Effector memory CD8-positive, alpha-beta T cell (primary cell): ENCODE data around the gene BRWD1.
A peak's percentile ranks its signal among the peaks of the same experiment; 100 is the strongest.

Experiments
- ATAC-seq: fragments of 150-1000 bp; cut with Tn5 transposase; replicated peaks from 2 replicates; pipeline ENCODE4 v1.10.0; 2021; ENCODE audit warnings: mild to moderate bottlenecking, moderate library complexity
- DNase-seq, 3 experiments: peaks; one replicate each; pipeline ENCODE4 v3.0.0; 2021
- H3K27ac Mint-ChIP-seq, 2 donors: one replicate each; pipeline ENCODE4 v1.8.0; 2022; ENCODE audit warnings: mild to moderate bottlenecking in 2 of 2, mixed read lengths in 2 of 2, moderate library complexity in 2 of 2
- H3K27me3 Mint-ChIP-seq, 2 donors: one replicate each; pipeline ENCODE4 v1.8.0; 2022; ENCODE audit warnings: mixed read lengths in 2 of 2
- H3K36me3 Mint-ChIP-seq: one replicate; pipeline ENCODE4 v1.8.0; 2022; ENCODE audit warnings: mild to moderate bottlenecking, moderate library complexity, mixed read lengths; ENCODE audit not compliant: insufficient read depth
- H3K4me1 Mint-ChIP-seq, 2 donors: one replicate each; pipeline ENCODE4 v1.8.0; 2022; ENCODE audit warnings: low read depth in 2 of 2, mixed read lengths in 2 of 2
- H3K4me3 Mint-ChIP-seq, 2 donors: one replicate each; pipeline ENCODE4 v1.8.0; 2022; ENCODE audit warnings: mild to moderate bottlenecking in 2 of 2, mixed read lengths in 2 of 2, moderate library complexity in 2 of 2
- H3K9me3 Mint-ChIP-seq, 2 donors: one replicate each; pipeline ENCODE4 v1.8.0; 2022; ENCODE audit warnings: mixed read lengths in 2 of 2
- total RNA-seq, 9 experiments: gene quantifications; one replicate each; lab custom pipeline; 2026; lab: John Stamatoyannopoulos, UW

The BRWD1 gene
- 112 to 506 (median 212) reads per million in 9 experiments for total RNA-seq

DNA sequence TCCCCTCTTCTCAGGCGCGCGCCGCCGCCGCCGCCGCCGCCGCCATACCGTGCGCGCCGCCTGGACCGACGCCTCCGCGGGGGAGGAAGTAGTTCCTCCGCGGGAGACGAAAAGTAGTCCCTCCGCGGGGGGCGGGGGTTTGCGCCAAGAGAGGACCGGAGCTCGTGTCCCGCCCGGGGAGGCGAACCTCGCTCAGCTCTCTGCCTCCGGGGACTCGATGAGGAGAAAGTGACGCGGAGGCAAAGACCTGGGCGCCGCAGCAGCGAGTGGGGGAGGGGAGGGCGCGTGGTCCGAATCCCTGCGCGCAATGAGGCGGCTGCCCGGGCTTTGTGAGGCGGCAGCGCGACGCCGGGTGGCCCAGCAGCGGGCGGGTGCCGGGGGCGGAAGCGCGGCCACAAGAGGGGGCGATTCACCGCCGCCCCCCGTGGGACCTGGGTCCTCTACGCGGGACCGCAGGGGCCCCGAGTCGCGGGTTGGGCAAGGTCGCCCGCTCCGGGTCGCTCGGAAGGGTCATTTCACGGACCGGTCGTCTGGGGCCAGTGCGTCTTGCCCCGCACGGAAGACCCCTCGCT lies at the start of gene BRWD1:
BRWD1 (minus strand) TSS at position 62 of the 572 bp plus-strand sequence. CDS start 141 bp downstream, outside the sequence.
- DNase-seq (peak; percentile 74 to 78 (median 78)), ATAC-seq (peak; percentile 51)
- peak within 1 kb of the TSS; percentile 82 to 83 for H3K4me3 Mint-ChIP-seq
- peaks cover 50% of the 10 kb centered on the region for H3K36me3 Mint-ChIP-seq
- H3K27ac Mint-ChIP-seq, result peak within 1 kb of the TSS; percentile 83 to 92
- H3K27me3 Mint-ChIP-seq, result no peaks in the 10 kb centered on the region
- peaks cover 30 to 43% of the 10 kb centered on the region in 2 donors for H3K4me1 Mint-ChIP-seq
- H3K9me3 Mint-ChIP-seq, result no peaks in the 10 kb centered on the region

DNA sequence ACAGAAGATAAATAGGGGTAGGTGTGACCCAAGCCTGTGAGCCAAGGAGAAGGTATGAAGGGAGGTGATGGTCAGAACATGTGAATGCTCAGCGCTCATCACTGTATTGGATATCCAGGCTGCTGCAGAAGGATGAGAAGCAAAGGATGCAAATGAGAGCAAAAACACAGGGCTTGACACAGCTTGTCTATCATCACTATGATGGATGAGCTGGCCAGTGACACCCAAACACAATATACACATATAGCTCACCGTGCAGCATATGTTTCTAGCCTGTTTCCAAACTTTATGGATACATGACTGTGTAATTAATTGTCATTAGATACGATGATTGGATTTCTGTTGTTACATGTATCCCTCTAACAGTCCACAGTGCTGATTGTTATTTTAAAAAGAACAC lies 49.3 kb upstream of the BRWD1 start:
- ATAC-seq (no peak), DNase-seq (no peak)
- Mint-ChIP-seq H3K4me1 (no peaks in the 10 kb centered on the region), H3K4me3 (no peak overlapping the region), H3K9me3 (no peaks in the 10 kb centered on the region), H3K27ac (no peak overlapping the region), H3K36me3 (no peaks in the 10 kb centered on the region), H3K27me3 (peaks cover 15 to 41% of the 10 kb centered on the region in 2 donors)

DNA sequence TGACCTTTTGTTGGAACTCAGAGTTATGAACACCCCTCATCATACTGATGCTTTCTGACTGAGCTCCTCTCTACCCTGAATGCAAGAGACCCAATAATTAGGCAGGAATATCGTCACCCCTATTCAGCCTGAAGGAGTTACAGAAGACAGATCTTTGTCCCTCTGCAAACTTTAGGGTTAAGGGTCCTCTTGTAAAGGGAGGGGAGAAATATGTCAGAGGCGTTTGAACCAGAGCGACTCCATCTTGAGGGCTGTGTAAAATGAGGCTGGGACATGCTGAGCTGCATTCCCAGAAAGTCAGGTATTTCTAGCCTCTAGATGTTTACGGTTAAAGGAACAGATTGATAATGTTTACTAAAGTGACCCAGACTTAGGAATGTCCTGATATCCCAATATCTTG lies 46.0 kb upstream of the BRWD1 start:
- ATAC-seq, result no peak
- DNase-seq, result no peak
- Mint-ChIP-seq H3K36me3 (no peaks in the 10 kb centered on the region), H3K27me3 (peaks cover 30 to 55% of the 10 kb centered on the region in 2 donors), H3K4me3 (no peak overlapping the region), H3K27ac (no peak overlapping the region), H3K4me1 (no peaks in the 10 kb centered on the region), H3K9me3 (no peaks in the 10 kb centered on the region)

DNA sequence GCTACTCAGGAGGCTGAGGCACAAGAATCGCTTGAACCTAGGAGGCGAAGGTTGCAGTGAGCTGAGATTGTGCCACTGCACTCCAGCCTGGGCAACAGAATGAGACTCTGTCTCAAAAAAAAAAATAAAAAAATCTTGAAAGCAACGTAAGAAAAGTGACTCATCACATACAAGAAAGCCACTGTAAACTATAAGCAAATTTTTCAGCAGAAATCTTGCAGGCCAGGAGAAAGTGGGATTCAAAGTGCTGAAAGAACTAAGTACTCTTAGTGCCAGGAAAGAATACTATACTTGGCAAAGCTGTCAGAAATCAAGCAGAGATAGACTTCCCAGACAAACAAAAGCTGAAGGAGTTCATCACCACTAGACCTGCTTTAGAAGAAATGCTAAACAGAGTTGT lies 39.9 kb upstream of the BRWD1 start:
- H3K9me3 Mint-ChIP-seq, result no peaks in the 10 kb centered on the region
- H3K4me3 Mint-ChIP-seq, result no peak overlapping the region
- H3K36me3 Mint-ChIP-seq, result peaks cover 14% of the 10 kb centered on the region
- H3K27ac Mint-ChIP-seq, result no peak overlapping the region
- H3K27me3 Mint-ChIP-seq, result peaks cover 22 to 24% of the 10 kb centered on the region in 2 donors
- DNase-seq (no peak), ATAC-seq (no peak)
- H3K4me1 Mint-ChIP-seq, result peaks cover 5 to 8% of the 10 kb centered on the region in 2 donors

DNA sequence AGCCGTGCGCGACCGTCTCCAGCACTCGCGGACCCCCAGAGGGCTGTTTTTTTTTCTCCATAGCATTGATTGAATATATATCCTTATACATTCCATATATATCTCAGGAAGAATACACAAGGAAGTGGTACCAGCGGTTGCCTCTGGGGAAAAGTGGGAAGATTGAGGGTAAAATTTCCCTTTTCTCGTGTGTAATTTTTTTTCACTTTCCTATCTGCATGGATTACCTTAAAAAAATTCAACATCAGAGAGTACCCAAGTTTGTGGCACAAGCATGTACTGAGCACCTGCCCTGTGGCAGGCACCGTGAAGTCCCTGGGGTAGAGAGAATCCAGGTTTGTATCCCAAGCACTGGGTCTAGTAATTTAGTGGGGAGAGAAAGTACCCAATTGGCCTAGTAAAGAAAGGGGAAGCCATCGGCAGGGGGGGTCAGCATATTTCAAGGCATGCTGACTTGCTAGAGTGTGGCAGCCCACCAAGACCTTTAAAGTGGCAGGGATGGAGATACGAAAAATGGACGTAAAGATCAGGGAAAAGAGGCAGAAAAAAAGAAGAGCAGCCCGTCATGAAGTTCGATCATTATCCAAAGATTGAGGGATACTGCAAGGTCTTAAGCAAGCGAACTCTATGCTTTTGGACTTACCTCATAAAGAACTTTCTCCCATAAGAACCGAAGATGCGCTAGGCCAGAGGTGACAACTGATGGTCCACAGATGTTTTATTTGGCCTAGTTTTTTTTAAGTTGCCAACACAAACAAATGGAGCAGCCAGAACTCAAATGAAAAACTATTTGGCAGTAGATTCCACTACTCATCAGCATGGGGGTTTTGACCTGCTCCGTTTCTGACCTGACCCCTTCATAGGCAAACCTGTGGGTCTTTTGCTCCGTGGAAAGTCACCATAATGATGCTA lies 36.9 kb upstream of the BRWD1 start:
- DNase-seq (no peak), ATAC-seq (no peak)
- H3K4me1 Mint-ChIP-seq, result peaks cover 24 to 25% of the 10 kb centered on the region in 2 donors
- H3K27ac Mint-ChIP-seq, result peak overlapping the region; percentile 93 to 97
- no peaks in the 10 kb centered on the region for H3K9me3 Mint-ChIP-seq
- peaks cover 10 to 13% of the 10 kb centered on the region in 2 donors for H3K27me3 Mint-ChIP-seq
- H3K4me3 Mint-ChIP-seq, result peak overlapping the region; percentile 89 to 91
- peaks cover 39% of the 10 kb centered on the region for H3K36me3 Mint-ChIP-seq

DNA sequence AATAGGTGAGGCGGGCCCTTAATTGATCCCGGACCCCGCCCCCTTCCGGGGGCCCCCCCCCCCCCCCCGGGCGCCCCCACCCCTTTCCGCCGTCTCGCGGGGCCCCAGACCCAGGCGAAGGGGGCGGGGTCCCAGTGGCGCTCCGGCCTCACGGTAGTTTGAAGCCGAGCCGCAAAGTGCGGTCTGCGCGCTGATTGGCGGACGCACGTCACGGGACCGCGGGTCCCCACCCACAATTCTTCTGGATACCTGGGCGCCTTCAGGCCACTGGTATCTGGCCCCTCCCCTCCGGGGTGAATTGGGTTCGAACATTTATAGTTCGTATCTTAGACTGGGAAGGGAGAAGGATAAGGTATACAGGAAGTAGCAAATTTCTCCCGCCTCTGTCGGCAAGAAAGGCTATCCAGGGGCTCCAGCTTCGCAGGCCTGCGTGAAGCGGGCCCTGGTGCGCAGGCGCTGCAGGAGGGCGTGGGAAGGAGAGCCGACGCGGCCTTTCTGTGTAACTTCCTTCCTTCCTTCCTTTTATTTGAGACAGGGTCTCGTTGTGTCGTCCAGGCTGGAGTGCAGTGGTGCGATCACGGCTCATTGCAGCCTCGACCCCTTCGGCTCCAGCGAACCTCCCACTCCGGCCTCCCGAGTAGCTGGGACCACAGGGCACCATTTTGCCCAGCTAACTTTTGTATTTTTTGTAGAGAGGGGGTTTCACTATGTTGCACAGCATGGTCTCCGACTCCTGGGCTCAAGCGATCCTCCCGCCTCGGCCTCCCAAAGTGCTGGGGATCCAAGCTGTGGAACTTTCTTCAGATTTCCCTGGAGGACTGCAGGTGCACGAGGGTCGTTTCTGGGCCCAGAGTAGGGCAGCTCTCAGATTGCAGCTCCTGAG lies 36.0 kb upstream of the BRWD1 start:
- peaks cover under 1 to 6% of the 10 kb centered on the region in 2 donors for H3K27me3 Mint-ChIP-seq
- DNase-seq, result peak; percentile 95 to 96 (median 95)
- peaks cover 29% of the 10 kb centered on the region in 2 donors for H3K4me1 Mint-ChIP-seq
- peak overlapping the region; percentile 89 to 91 for H3K4me3 Mint-ChIP-seq
- peaks cover 48% of the 10 kb centered on the region for H3K36me3 Mint-ChIP-seq
- H3K9me3 Mint-ChIP-seq, result no peaks in the 10 kb centered on the region
- peak overlapping the region; percentile 93 to 97 for H3K27ac Mint-ChIP-seq
- ATAC-seq, result peak; percentile 81

DNA sequence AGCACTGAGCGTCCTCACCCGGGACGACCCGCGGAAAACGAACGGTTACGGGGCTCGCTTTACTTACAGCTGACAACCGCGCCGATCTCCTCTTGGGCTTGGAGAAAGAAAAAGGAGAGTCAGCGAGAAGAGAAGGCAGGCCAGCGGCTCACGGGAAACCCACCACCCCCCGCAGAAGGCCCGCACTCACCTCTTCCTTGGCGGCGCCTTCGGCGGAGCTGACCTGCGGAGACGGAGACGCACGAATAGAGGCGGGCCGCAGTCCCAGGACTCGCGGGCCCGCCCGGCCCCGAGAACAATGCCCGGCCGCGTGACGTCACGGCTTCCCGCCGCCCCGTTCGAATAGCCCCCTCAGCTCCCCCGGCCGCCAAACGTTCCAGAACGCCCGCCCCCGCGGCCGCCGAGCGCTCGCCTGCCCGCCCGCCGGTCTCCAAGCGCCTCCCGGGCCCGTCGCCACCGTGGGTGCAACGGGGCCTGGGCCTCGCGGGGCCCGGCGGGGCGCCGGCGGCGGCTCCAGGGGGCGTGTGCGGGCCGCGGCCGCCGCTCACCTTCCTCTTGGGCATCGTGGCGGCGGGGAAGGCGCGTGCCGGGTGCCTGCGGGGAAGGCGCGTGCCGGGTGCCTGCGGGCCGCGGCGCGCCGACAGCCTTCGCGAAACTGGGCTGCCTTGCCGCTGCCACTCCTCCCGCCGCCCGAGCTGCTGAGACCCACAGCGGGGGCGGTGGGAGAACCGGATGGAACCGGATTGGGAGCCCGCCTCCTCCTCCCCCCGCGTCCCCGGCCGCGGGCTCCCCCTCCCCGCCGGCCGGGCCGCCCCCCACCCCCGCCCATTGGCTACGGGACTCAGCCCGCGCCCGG lies 35.2 kb upstream of the BRWD1 start, which contains the start of gene HMGN1:
HMGN1 (minus strand) TSS at position 734 of the 856 bp plus-strand sequence; CDS start at position 563, 171 bp downstream.
- peaks cover 55% of the 10 kb centered on the region for H3K36me3 Mint-ChIP-seq
- peak; percentile 82 to 86 (median 85) for DNase-seq
- peak; percentile 68 for ATAC-seq
- peaks cover 0 to 6% of the 10 kb centered on the region in 2 donors for H3K27me3 Mint-ChIP-seq
- H3K9me3 Mint-ChIP-seq, result no peaks in the 10 kb centered on the region
- H3K27ac Mint-ChIP-seq, result peak within 1 kb of the TSS; percentile 93 to 97
- peak within 1 kb of the TSS; percentile 89 to 91 for H3K4me3 Mint-ChIP-seq
- peaks cover 29% of the 10 kb centered on the region in 2 donors for H3K4me1 Mint-ChIP-seq

DNA sequence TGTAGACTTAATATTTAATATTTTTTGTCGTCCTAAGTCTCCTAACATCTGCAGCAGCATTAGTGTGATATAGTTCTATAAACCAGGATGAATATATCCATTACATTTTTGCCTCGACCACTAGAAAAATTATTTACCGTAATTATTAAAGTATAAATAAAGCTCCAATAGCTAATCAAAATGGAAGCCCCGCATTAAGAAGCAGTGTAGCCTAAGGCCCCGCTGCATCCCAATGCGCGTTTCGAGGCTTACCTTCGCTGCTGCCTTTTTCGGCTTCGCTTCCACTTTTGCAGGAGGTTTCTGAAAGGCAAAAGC lies 34.6 kb upstream of the BRWD1 start:
- ATAC-seq, result peak; percentile 0
- no peak for DNase-seq
- Mint-ChIP-seq H3K9me3 (no peaks in the 10 kb centered on the region), H3K36me3 (peaks cover 61% of the 10 kb centered on the region), H3K27ac (peak overlapping the region; percentile 87 to 93), H3K4me1 (peaks cover 29% of the 10 kb centered on the region in 2 donors), H3K4me3 (peak overlapping the region; percentile 89 to 91), H3K27me3 (peaks cover 0 to 6% of the 10 kb centered on the region in 2 donors)

DNA sequence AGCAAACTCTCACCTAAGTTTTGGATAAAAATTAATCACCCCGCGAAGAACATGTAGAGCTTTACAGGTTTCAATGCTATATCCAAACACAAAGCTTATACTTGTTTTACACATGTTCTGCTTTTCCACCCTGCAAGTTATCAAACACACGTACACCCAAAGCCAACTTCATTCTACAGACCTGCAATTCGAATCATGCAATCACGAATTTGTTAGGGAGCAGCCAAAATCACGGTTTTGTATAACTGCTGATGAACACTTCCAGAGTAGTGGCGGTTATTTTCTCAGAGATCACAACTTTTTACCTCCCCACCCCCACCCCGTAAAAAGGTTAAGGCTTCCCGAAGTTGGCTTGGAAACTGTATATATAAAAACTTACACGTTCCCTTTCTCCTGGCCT lies 34.1 kb upstream of the BRWD1 start:
- Mint-ChIP-seq H3K4me1 (peaks cover 29% of the 10 kb centered on the region in 2 donors), H3K27ac (peak overlapping the region; percentile 87 to 93), H3K27me3 (peaks cover 0 to under 1% of the 10 kb centered on the region in 2 donors), H3K9me3 (no peaks in the 10 kb centered on the region), H3K36me3 (peaks cover 65% of the 10 kb centered on the region), H3K4me3 (peak overlapping the region; percentile 89 to 91)
- ATAC-seq (no peak), DNase-seq (no peak)

DNA sequence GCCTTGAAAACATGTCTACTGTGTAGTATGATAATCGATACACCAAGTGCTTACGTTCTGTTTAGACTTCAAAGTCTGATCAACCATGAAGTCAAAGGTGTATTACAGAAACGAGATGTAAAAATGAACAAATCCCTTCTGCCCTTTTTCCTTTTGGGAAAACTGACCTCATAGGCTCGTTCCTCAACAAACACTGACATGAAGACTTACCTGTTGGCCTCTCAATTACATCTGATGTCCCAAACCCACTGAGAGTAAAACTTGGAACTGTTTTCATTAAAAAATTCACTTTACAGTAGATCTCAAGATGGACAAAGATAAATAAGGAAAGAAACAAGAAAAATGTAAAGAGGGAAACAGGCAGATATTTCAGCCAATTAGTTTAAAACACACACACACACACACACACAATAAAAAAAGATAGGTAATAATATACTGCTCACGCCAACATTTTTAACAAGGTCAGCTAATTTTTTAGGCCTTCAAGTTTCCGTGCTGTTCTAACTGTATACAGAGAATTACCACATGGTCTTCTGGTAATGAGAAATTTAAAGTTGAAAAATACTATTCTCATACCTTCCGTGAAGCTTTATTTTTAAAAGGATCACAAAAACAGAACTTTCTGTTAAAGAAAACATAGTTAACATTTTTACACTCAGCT lies 33.4 kb upstream of the BRWD1 start:
- peak overlapping the region in 1 of 2 donors; percentile 93 for H3K27ac Mint-ChIP-seq
- H3K4me1 Mint-ChIP-seq, result peaks cover 29% of the 10 kb centered on the region in 2 donors
- peaks cover 73% of the 10 kb centered on the region for H3K36me3 Mint-ChIP-seq
- ATAC-seq (no peak), DNase-seq (no peak)
- peak overlapping the region; percentile 71 to 89 for H3K4me3 Mint-ChIP-seq
- no peaks in the 10 kb centered on the region for H3K9me3 Mint-ChIP-seq
- no peaks in the 10 kb centered on the region for H3K27me3 Mint-ChIP-seq

DNA sequence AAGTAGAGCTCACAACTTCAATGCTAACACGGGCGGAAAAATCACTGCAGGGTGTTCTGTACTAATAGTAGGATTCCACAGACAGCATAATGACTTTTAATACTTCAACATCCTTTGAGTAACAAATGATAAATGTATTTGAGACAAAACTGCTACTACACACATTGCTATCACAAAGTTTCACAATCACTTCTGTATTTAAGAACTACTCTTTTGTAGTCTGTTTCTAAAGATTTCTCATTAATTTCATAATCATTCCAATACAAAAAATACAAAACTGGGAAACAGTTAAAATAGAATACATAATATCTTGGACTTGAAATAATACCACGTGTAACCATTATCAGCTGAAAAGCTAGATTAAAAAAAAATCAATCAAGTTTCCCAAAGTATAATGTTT lies 32.8 kb upstream of the BRWD1 start:
- Mint-ChIP-seq H3K27ac (peak overlapping the region in 1 of 2 donors; percentile 93), H3K4me1 (peaks cover 29% of the 10 kb centered on the region in 2 donors), H3K27me3 (no peaks in the 10 kb centered on the region), H3K9me3 (no peaks in the 10 kb centered on the region), H3K36me3 (peaks cover 78% of the 10 kb centered on the region), H3K4me3 (peak overlapping the region; percentile 71 to 89)
- ATAC-seq, result no peak
- no peak for DNase-seq

DNA sequence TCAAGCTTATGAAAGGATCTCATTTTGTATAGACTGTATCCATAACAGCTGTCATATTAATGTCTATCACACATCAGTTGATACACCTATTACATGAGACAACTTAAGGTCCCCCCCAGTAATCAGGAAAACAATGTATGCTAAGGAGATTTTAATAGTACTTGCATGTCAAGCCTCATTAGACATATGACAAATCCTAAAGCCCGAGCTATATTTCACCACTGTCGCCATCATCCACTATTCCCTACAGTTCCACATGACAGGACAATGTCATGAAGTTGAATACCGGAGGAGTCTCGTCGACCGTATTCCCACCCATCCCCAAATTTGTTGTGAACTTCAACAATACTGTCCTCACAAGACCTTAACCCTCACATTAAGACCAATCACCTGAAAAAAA lies 32.0 kb upstream of the BRWD1 start:
- DNase-seq (no peak), ATAC-seq (no peak)
- H3K9me3 Mint-ChIP-seq, result no peaks in the 10 kb centered on the region
- peak overlapping the region in 1 of 2 donors; percentile 93 for H3K27ac Mint-ChIP-seq
- H3K36me3 Mint-ChIP-seq, result peaks cover 76% of the 10 kb centered on the region
- H3K4me3 Mint-ChIP-seq, result peak overlapping the region in 1 of 2 donors; percentile 4
- H3K4me1 Mint-ChIP-seq, result peaks cover 29% of the 10 kb centered on the region in 2 donors
- no peaks in the 10 kb centered on the region for H3K27me3 Mint-ChIP-seq
